Measurements from ENCODE around the gene ADPRM. TPM values are rescaled to one million over a fixed set of nuclear protein-coding genes. Genes with fewer than 3 reads are reported as not detected.

ADPRM gene
- total RNA-seq, 1 experiment from 2014 or later, result 7.4 TPM

DNA sequence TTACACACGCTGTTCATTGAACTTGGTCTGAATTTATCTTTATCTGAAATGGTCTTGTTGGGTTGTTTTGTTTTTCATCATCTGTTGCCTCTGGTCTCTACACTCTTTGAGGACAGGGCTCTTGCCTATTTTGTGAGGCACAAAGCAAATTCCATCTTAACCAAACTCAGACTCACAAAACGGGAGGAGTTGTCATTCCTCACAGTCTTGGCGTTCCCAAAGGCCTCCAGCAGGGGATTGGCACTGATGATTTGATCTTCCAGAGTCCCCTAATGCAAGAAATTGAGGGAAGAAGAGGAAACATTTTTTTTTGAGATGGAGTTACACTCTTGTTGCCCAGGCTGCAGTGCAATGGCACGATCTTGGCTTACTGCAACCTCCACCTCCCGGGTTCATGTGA lies 49.0 kb upstream of the ADPRM start:
- Mint-ChIP-seq H3K4me3 (no peak overlapping the region), H3K9me3 (no peaks in the 10 kb centered on the region), H3K4me1 (no peaks in the 10 kb centered on the region), H3K27ac (peak overlapping the region; percentile 3; the same call in 1 of the 2 replicates), H3K36me3 (no peaks in the 10 kb centered on the region), H3K27me3 (ENCODE audit: low read depth) (no peaks in the 10 kb centered on the region; the same call in 1 of the 2 replicates)
- ChIA-PET CTCF (interaction anchor here (0.8 kb wide), 1 partner anchor 11 kb away, joined by 3 read pairs; no protein-coding TSS in a partner anchor), POLR2A (no interaction called here)
- ATAC-seq (no peak), DNase-seq (ENCODE audit: low spot score) (no peak)
- no peak for TF ChIP-seq ZNF317 (CRISPR knock-in tag; IDR thresholded peaks at IDR 0.05; ENCODE audit: borderline replicate concordance, low read depth)
- no peak for TF ChIP-seq FOXK1 (CRISPR knock-in tag; IDR thresholded peaks at IDR 0.05)
- TF ChIP-seq MYBL2 (CRISPR knock-in tag; IDR thresholded peaks at IDR 0.05), result no peak
- no peak for TF ChIP-seq TP53 (CRISPR knock-in tag; IDR thresholded peaks at IDR 0.05)
- no peak for TF ChIP-seq JUN (CRISPR knock-in tag; IDR thresholded peaks at IDR 0.05)
- TF ChIP-seq ATF1 (CRISPR knock-in tag; IDR thresholded peaks at IDR 0.05), result no peak
- TF ChIP-seq, protein P1, sequence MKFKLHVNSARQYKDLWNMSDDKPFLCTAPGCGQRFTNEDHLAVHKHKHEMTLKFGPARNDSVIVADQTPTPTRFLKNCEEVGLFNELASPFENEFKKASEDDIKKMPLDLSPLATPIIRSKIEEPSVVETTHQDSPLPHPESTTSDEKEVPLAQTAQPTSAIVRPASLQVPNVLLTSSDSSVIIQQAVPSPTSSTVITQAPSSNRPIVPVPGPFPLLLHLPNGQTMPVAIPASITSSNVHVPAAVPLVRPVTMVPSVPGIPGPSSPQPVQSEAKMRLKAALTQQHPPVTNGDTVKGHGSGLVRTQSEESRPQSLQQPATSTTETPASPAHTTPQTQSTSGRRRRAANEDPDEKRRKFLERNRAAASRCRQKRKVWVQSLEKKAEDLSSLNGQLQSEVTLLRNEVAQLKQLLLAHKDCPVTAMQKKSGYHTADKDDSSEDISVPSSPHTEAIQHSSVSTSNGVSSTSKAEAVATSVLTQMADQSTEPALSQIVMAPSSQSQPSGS (CRISPR knock-in tag; IDR thresholded peaks at IDR 0.05; ENCODE audit: borderline replicate concordance, low read depth), result no peak
- no peak for TF ChIP-seq SOX15 (CRISPR knock-in tag; IDR thresholded peaks at IDR 0.05)
- no peak for TF ChIP-seq GTF2I (CRISPR knock-in tag; conservative IDR thresholded peaks at IDR 0.05)
- TF ChIP-seq NFYB (CRISPR knock-in tag; conservative IDR thresholded peaks at IDR 0.05; ENCODE audit: low read depth), result no peak
- TF ChIP-seq, protein P2, sequence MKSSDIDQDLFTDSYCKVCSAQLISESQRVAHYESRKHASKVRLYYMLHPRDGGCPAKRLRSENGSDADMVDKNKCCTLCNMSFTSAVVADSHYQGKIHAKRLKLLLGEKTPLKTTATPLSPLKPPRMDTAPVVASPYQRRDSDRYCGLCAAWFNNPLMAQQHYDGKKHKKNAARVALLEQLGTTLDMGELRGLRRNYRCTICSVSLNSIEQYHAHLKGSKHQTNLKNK (CRISPR knock-in tag; IDR thresholded peaks at IDR 0.05), result no peak
- TF ChIP-seq ZNF232 (CRISPR knock-in tag; IDR thresholded peaks at IDR 0.05), result no peak
- no peak for TF ChIP-seq ZNF263 (CRISPR knock-in tag; IDR thresholded peaks at IDR 0.05; ENCODE audit: low read depth)
- no peak for TF ChIP-seq JAZF1 (CRISPR knock-in tag; IDR thresholded peaks at IDR 0.05)

DNA sequence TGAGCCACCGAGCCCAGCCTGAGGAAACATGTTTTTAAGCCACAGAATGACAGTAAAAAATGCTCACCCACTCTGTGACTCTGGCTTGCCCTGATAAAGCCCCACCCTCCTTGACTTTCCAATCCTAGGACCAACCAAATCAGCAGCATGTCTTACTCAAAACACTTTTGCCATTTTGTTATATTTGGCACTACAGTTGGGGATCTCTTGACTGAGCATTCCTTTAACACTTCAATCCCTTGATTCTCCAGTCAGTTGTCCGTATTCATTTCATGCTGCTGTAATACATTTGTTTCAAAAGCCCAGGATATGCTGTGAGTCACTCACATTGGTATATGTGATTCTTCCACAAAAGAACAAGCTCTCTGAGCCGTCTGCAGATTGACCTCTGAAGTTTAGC lies 48.4 kb upstream of the ADPRM start:
- Mint-ChIP-seq H3K27me3 (ENCODE audit: low read depth) (no peaks in the 10 kb centered on the region; the same call in 1 of the 2 replicates), H3K4me3 (no peak overlapping the region), H3K27ac (no peak overlapping the region), H3K36me3 (no peaks in the 10 kb centered on the region), H3K4me1 (no peaks in the 10 kb centered on the region), H3K9me3 (no peaks in the 10 kb centered on the region)
- no peak for ATAC-seq
- no peak for DNase-seq (ENCODE audit: low spot score)
- CTCF ChIA-PET, result no interaction called here
- TF ChIP-seq ZNF121 (CRISPR knock-in tag; IDR thresholded peaks at IDR 0.05), result no peak
- no peak for TF ChIP-seq NR3C1 (CRISPR knock-in tag; conservative IDR thresholded peaks at IDR 0.05; ENCODE audit: low read depth)
- TF ChIP-seq OVOL2 (CRISPR knock-in tag; IDR thresholded peaks at IDR 0.05; ENCODE audit: borderline replicate concordance), result no peak
- POLR2A ChIA-PET, result no interaction called here

DNA sequence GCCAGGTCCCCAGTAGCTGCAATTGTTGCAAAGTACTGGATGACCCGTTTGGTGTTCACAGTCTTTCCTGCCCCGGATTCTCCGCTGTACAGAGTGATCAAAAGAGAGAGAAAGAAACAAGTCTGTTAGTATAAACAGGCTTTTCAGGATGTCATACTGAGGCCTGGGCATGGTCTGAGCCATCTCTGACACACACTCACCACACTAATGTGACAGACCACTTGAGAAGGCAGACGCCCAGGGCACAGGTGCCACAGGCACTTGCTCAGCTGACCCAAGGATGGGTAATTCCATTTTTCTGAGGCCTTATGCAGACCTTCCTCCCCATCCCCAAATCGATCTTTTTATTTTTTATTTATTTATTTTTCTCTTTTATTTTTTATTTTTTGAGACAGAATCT lies 47.8 kb upstream of the ADPRM start:
- Mint-ChIP-seq H3K4me1 (no peaks in the 10 kb centered on the region), H3K4me3 (no peak overlapping the region), H3K27me3 (ENCODE audit: low read depth) (no peaks in the 10 kb centered on the region; the same call in 1 of the 2 replicates), H3K9me3 (no peaks in the 10 kb centered on the region), H3K36me3 (no peaks in the 10 kb centered on the region), H3K27ac (no peak overlapping the region)
- ChIA-PET POLR2A (no interaction called here), CTCF (interaction anchor here (1.0 to 1.7 kb wide), 2 partner anchors 21 to 32 kb away, joined by 5 to 7 read pairs; no protein-coding TSS in a partner anchor)
- ATAC-seq (no peak), DNase-seq (ENCODE audit: low spot score) (no peak)
- TF ChIP-seq KAT7 (CRISPR knock-in tag; IDR thresholded peaks at IDR 0.05; ENCODE audit: borderline replicate concordance) (no peak), NFE2L1 (CRISPR knock-in tag; IDR thresholded peaks at IDR 0.05) (no peak), ZNF416 (CRISPR knock-in tag; IDR thresholded peaks at IDR 0.05) (no peak), RELA (CRISPR knock-in tag; IDR thresholded peaks at IDR 0.05; ENCODE audit: borderline replicate concordance) (no peak), ZNF263 (CRISPR knock-in tag; IDR thresholded peaks at IDR 0.05; ENCODE audit: low read depth) (no peak)
- TF ChIP-seq, protein P3, sequence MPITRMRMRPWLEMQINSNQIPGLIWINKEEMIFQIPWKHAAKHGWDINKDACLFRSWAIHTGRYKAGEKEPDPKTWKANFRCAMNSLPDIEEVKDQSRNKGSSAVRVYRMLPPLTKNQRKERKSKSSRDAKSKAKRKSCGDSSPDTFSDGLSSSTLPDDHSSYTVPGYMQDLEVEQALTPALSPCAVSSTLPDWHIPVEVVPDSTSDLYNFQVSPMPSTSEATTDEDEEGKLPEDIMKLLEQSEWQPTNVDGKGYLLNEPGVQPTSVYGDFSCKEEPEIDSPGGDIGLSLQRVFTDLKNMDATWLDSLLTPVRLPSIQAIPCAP (CRISPR knock-in tag; IDR thresholded peaks at IDR 0.05), result no peak
- TF ChIP-seq, protein P4, sequence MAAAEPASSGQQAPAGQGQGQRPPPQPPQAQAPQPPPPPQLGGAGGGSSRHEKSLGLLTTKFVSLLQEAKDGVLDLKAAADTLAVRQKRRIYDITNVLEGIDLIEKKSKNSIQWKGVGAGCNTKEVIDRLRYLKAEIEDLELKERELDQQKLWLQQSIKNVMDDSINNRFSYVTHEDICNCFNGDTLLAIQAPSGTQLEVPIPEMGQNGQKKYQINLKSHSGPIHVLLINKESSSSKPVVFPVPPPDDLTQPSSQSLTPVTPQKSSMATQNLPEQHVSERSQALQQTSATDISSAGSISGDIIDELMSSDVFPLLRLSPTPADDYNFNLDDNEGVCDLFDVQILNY (CRISPR knock-in tag; IDR thresholded peaks at IDR 0.05), result no peak

Data from WTC11 (cell line).